HG02852 (cell line): ENCODE results near the gene GAPT.

Source experiments
- ATAC-seq: cut with Tn5 transposase; IDR thresholded peaks from one replicate; pipeline ENCODE4 v1.9.1; 2021; ENCODE audit warnings: mild to moderate bottlenecking, moderate library complexity; ENCODE audit not compliant: unreplicated experiment

The GAPT gene

GRCh38 chr5:58460732-58461286, 30.4 kb upstream of the GAPT start:
- ATAC-seq, result peak; percentile 78

GRCh38 chr5:58462154-58462553, 29.1 kb upstream of the GAPT start:
- ATAC-seq, result no peak

- no peak for ATAC-seq
These were observed 28.5 kb upstream of the GAPT start for GRCh38 chr5:58462623-58463230.

- peak; percentile 100 for ATAC-seq
These were observed 24.3 kb upstream of the GAPT start for GRCh38 chr5:58466939-58467338.

GRCh38 chr5:58469896-58470295, 21.3 kb upstream of the GAPT start:
- ATAC-seq, result no peak

GRCh38 chr5:58475404-58475803, 15.8 kb upstream of the GAPT start:
- ATAC-seq, result no peak

- ATAC-seq, result no peak
These were observed 13.4 kb upstream of the GAPT start for GRCh38 chr5:58477760-58478376.

GRCh38 chr5:58481066-58481676, 10.1 kb upstream of the GAPT start:
- ATAC-seq, result no peak

GRCh38 chr5:58481828-58482227, 9.4 kb upstream of the GAPT start:
- ATAC-seq, result no peak

- ATAC-seq, result no peak
These were observed 8.7 kb upstream of the GAPT start for GRCh38 chr5:58482536-58482935.

GRCh38 chr5:58484505-58484904, 6.7 kb upstream of the GAPT start:
- ATAC-seq, result no peak

GRCh38 chr5:58486290-58486689, 4.9 kb upstream of the GAPT start:
- no peak for ATAC-seq

- ATAC-seq, result no peak
These were observed 709 bp upstream of the GAPT start for GRCh38 chr5:58490402-58491050.

GRCh38 chr5:58493141-58493540, 1.9 kb downstream of the GAPT start:
- ATAC-seq, result no peak

- ATAC-seq, result no peak
These were observed 5.3 kb downstream of the GAPT start for GRCh38 chr5:58496488-58496887.

- ATAC-seq, result no peak
These were observed 6.2 kb downstream of the GAPT start for GRCh38 chr5:58497386-58497785.

GRCh38 chr5:58497921-58498320, 6.7 kb downstream of the GAPT start:
- ATAC-seq, result no peak

- no peak for ATAC-seq
These were observed 7.2 kb downstream of the GAPT start for GRCh38 chr5:58498340-58498942.

- no peak for ATAC-seq
These were observed 8.0 kb downstream of the GAPT start for GRCh38 chr5:58499231-58499630.

- no peak for ATAC-seq
These were observed 8.7 kb downstream of the GAPT start for GRCh38 chr5:58499941-58500340.

- no peak for ATAC-seq
These were observed 10.7 kb downstream of the GAPT start for GRCh38 chr5:58501778-58502417.
